ACHN (cell line): ENCODE data around the gene TRIM38.
"Not testable (repeated sequence)": the region's sequence is repeated elsewhere in the genome, so short reads cannot be mapped to it uniquely, and the experiment has no call there.

Experiments used
- DNase-seq: peaks from one replicate; pipeline ENCODE4 v3.0.0-alpha.2; 2015
- in situ Hi-C: cut with HindIII; loops from 2 replicates; pipeline ENCODE4 v1.10.0; 2017; ENCODE audit warnings: low sequenced_read_pairs, low pct_ligation_motif_present, low pct_unique_long_range_greater_than_20kb

TRIM38 gene

DNA sequence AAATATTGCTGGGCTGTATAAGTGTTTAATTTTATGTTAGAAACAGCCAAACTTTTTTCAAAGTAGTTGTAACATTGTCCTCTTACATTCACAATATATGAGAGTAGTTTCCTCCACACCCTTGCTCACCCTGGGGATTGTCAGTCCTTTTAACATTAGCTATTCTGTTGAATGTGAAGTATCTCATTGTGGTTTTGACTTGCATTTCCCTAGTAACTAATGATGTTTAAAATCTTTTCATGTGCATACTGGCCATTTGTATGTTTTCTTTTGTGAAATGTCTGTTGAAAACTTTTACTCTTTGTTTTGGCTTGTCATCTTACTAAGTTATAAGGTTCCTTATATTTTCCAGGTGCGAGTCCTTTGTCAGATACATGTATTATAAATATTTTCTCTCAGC, 32.9 kb downstream of the TRIM38 start:
- in situ Hi-C loops, result no loop called here
- no peak for DNase-seq

DNA sequence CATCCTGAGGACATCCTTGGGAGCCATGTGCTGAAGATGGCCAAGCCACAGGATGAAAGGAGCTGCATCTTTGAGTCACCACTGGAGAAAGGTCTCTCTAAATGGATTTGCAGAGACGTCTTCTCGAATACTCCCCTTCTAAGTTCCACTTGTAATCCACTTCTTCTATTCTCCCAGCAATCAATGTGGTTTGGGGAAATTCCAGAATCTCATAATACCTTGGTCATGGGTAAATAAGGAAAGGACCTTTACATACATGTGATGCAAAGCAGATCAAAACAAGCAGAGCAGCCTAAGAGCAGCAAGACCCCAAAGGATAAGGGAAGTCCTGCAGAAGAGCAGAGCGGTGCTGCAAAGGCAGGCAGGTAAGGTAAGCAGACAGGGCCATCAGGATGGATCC, 35.3 kb downstream of the TRIM38 start:
- DNase-seq, result no peak
- in situ Hi-C loops, result no loop called here

DNA sequence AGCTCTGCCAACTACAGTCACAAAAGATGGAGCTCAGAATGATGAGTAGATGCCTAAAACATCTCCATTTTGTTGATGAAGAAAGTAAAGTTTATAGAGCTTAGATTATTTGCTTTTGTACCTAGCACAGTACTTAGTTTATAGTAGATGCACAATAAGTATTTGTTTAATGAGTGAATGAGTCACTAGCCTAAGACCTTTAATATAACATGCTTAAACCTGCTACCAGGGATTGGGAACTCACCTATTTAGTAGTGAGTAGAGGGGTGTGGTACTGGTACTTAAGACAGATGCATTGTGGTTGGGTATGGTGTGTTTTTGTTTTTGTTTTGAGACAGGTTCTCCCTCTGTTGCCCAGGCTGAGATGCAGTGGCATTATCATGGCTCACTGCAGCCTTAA, 35.8 kb downstream of the TRIM38 start:
- no peak for DNase-seq
- in situ Hi-C loops, result no loop called here

DNA sequence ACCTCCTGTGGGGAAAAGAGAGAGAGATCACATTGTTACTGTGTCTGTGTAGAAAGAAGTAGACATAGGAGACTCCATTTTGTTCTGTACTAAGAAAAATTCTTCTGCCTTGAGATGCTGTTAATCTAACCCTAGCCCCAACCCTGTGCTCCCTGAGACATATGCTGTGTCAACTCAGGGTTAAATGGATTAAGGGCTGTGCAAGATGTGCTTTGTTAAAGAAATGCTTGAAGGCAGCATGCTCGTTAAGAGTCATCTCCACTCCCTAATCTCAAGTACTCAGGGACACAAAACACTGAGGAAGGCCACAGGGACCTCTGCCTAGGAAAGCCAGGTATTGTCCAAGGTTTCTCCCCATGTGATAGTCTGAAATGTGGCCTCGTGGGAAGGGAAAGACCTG, 36.6 kb downstream of the TRIM38 start:
- DNase-seq, result not testable (repeated sequence)

DNA sequence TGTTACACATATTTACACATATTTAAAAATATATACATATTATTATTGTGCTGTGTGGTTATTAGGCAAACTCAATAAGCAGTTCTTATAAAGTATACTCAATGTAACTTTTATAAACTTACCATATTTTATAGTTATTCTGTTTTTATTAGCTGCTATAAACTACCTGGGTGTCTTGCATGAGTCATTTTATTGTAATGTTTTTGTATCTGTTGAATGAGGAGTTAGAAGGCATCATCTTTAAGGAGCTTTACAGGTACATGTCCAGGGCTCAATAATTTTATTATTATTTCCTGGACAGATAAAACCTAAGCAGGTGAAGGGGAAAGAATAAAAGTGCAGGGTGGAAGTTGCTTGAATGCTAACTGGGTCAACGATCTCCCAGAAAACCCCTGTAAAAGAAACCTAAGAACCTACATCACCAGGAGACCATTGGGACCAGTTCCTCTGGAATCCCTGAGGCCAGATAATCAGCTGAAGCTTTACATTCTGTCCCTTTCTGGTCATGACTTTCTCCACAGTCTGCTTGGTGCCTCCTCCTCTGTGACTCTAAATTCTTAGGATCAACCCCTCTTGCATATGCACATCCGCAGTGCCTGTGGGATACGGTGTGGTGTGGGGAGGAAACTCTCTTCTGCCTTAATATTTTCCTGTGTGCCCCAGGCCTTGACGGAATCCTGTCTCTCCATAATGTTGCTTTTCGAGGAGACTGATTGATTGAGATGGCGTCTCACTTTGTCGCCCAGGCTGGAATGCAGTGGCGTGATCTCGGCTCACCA, 38.0 kb downstream of the TRIM38 start:
- no peak for DNase-seq
- in situ Hi-C loops, result no loop called here

More for the DNA sequence above, 36.6 kb downstream of the TRIM38 start:
- in situ Hi-C loops, result not testable (repeated sequence)

DNA sequence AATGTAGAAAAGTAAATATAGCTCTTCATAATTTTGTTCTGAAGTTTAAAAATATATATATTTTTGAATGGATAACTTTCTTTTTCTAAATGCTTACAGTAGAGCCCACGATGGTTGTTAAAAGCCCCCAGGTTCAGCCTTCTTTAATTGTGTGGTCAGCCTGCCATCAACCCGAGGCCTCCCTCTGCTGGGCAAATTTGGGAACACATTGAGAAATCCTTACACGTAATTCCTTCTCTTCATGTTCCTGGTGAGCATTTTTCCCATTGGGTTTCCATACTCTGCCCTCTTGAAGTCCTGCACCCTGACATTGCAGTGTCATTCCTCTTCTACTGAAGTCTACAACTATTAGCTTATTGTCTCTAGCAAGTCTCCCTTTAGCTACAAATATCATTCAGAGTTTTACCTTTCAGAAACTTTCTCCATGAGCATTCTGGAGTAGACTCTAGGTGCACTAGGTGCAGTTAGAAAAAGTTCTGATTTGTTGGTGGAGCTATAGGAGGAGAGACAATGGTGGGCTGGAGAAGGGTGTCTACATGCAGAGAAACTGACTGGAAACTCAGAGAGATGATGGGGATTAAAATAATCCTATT, 40.6 kb downstream of the TRIM38 start:
- DNase-seq, result peak; percentile 67
- in situ Hi-C loops, result no loop called here

DNA sequence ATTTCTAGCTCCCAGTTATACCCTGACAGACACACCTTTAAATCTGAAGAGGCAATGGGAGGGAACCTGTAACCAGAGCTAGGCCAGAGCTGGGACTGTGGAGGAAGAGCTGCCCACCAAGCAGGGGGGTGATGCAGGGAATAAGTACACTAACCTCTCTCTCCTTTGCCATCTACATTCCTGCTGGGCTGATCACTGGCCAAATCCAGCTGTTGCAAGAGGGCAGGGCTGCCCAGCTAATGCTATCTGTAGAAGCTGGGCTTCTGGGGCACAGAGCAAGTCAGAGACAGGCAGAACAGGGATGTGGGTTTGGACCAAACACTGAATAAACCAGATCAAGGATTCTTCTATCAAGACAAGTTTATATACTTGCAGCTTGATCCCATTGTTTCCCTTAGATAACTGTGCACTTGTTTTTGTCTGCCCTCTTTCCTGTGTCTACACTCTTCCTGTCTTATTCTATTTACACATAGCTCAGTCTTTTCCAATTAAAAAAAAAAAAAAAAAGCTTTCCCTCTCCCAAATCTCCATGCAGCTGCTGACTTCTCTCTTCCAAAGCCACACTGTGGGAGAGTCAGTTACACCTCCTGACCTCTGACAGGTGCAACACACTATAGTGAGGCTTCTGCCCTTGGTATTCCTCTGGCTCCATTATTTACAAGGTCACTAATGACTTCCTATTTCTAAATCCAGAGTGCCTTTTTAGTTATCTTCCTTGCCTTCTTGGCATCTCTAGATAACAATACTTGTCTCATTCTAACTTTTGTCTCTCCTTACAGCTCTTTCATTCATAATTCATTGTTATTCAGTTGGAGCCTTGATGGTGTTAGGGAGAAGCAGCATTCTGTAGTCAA, 43.7 kb downstream of the TRIM38 start:
- DNase-seq, result no peak
- in situ Hi-C loops, result no loop called here

DNA sequence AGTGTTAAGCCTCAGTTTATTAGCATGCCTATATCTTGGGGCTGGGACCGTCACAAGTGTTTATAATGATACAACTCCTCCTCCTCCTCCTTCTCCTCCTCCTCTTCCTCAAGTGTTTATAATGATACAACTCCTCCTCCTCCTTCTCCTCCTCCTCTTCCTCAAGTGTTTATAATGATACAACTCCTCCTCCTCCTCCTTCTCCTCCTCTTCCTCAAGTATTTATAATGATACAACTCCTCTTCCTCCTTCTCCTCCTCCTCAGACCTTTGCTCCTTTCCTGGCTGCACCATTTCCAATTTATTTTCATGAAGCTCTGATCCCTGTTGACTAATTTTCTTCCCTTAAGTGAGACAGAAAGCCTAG, 44.3 kb downstream of the TRIM38 start:
- in situ Hi-C loops, DNase-seq: not testable (repeated sequence)

DNA sequence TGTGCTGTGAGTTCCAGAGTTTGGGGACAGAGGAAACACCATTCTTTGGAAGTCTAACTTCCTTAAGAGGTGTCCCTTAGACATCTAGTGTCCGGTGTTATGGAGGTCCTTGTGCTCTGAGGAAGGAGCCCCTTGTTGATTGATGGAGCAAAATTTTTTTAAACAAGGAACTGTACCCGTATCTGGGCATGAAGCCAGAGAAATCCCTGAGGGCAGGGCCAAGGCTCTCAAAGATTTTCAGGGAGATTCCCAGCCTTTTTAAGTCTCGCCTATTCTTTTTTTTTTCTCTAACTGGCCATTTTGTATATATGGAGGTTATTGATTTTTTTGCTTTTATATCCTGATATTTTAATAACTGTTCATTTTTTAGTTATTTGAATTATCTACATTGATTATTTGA, 45.9 kb downstream of the TRIM38 start:
- DNase-seq, result no peak
- in situ Hi-C loops, result no loop called here

DNA sequence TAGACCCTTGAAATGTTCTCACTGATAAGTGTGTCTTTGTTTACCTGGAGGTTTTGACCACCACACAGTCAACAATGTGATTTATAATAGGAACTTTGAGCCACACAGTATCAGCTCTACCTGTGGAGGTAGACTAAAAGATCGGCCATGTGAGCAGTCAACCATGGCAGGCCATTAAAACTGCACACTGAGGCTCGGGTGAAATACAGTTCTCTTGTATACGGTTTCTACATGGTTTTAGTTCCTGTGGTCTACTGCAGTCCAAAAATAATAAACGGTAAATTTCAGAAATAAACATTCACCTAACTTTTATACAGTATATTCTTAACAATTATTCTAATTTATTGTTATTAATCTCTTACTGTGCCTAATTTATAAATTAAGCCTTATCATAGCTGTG, 47.2 kb downstream of the TRIM38 start:
- in situ Hi-C loops, result no loop called here
- no peak for DNase-seq

DNA sequence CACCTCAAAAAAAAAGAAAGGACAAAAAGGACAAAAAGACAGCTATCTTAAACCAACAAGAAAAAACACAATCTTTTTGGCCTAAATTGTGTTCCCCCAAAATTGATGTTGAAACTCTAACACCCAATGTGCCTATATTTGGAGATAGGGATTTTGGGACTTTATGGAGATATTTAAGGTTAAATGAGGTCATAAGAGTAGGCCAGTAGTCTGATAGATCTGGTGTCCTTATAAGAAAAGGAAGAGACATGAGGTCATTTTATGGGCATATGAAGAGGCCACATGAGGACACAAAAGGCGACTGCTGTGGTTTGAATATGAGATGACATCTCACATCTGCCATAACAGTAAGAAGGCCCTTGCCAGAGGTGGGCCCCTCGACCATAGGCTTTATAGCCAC, 49.5 kb downstream of the TRIM38 start:
- no peak for DNase-seq
- in situ Hi-C loops, result no loop called here

DNA sequence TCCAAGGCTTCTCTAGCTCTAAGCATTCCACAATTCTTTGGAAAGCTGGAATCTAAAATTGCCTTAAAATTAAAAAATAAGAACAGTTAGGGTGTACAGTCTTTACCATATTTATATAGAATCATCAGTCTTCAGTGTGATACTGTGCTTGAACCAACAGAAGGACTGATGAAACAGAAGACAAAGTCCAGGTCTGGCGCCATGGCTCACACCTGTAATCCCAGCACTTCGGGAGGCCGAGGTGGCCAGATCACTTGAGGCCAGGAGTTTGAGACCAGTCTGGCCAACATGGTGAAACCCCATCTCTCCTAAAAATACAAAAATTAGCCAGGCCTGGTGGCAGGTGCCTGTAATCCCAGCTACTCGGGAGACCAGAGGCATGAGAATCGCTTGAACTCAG, 51.8 kb downstream of the TRIM38 start:
- DNase-seq, in situ Hi-C loops: not testable (repeated sequence)

DNA sequence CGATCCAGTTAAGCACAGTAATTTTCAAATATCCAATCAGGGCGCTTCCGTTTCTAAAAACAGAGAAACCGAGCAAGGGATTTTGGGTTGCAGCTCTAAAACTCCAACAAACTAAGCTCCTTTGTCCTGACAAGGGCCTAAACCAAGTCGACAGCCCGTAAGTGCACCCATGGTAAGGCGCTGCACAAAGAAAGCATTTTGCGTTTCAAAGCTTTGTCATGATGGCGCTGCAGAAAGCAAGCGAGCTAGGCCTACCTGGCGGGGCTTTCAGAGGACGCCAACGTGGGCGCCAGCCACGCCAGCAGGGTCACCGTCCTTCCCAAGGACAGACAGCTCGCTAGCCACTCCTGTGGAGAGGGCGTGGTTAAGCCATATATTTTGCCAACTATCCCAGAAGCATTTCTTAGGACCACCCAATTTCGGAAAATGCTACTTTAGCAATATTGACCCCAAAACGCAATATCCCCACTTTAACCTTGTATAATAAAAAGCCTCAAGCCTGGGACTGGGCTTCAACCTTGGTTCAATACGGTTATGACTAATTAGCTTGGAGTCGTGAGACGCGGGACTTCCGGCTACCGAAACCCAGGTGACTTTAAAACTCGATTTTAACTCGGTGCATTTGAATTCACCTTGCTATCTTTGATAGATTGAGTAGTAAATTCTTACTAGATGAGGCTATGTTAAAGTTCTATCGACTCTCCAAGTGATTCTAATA, 53.8 kb downstream of the TRIM38 start:
- in situ Hi-C loops, result no loop called here
- DNase-seq, result no peak

DNA sequence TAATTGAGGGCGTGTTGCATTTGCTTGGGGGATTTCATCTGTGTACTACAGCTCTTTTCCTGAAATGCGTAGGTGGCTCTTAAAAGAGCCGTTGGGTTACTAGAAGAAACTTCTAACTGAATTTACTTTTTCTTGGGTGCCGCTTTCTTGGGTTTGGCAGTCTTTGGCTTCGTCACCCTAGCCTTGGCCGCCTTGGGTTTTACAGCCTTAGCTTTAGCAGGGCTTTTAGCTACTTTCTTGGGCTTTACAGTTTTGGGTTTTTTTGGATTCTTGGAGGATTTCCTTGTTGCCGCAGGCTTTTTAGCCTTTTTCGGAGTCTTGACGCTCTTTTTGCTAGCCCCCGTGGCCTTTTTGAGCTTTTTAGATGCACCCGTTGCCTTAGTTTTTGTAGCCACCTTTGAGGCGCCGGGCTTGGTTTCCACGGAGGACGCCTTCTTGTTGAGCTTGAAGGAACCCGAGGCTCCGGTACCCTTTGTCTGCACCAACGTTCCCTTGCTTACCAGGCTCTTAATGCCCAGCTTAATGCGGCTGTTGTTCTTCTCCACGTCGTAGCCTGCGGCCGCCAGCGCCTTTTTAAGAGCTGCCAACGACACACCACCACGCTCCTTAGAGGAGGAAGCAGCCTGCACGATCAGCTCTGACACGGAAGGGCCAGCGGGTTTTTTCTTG, 54.5 kb downstream of the TRIM38 start:
- DNase-seq, result no peak
- in situ Hi-C loops, result no loop called here

DNA sequence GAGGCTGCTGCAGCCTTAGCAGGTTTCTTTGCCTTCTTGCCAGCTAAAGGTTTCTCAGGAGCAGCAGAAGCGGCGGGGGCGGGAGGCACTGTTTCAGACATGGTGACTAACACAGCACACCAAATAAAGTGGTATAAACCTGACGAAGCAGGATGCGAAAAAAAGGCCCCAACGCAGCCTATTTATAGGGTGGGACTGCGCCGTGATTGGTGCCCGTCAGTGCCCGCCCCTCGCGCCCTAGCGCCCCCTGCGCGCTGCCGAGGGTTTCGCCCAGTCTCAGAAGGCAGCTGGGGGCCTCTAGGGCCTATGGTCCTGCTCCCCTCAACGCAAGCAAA, 55.0 kb downstream of the TRIM38 start:
- in situ Hi-C loops, result no loop called here
- no peak for DNase-seq

DNA sequence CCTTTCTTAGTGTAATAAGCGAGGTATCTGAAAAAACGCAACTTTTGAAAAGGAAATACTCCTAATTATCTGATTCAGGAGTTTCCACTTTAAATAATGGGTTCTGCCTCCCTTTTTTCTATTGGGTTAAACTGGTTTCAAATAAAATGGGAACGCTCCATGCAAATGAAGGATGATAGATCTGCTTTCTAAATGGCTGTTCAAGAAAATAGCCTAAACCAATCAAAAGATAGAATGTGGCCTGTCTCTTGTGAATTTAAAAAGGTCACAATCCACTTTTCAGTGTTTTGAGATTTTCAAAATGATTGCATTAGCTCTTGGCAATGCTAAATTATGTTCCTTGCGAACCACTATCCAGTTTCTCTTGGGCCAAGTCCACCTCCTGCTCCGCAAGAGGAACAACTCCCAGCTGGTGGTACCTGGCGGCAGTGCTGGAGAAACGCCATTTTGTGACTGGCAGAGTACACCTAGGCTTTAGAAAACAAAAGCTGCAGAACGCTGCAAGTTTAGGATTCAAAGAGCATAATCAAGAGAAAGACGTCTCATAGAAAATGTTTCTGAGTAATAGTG, 56.7 kb downstream of the TRIM38 start:
- DNase-seq, result no peak
- in situ Hi-C loops, result no loop called here

DNA sequence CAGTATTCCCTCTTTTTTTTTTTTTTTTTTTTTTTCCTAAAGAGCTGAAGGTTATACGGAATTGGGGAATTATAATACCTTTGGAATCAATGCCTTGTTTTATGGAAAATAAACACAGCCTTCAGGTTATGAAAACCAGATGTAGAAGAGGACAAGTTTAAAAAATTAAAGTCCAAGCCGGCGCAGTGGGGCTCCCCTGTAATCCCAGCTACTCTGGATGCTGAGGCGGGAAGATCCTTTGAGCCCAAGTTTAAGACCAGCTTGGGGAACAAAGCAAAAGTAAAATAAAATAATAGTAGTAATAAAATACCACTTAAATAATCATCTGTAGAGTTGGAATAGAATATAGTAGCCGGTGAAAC, 57.3 kb downstream of the TRIM38 start:
- in situ Hi-C loops, result no loop called here
- no peak for DNase-seq

DNA sequence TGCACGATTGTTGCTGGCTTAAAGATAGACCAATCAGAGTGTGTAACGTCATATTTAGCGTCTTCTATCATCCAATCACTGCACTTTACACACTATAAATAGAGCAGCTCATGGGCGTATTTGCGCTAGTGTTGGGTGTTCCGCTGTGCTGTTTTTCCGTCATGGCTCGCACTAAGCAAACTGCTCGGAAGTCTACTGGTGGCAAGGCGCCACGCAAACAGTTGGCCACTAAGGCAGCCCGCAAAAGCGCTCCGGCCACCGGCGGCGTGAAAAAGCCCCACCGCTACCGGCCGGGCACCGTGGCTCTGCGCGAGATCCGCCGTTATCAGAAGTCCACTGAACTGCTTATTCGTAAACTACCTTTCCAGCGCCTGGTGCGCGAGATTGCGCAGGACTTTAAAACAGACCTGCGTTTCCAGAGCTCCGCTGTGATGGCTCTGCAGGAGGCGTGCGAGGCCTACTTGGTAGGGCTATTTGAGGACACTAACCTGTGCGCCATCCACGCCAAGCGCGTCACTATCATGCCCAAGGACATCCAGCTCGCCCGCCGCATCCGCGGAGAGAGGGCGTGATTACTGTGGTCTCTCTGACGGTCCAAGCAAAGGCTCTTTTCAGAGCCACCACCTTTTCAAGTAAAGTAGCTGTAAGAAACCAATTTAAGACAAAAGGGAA, 57.9 kb downstream of the TRIM38 start:
- DNase-seq, result peak; percentile 88
- in situ Hi-C loops, result no loop called here
